Transverse colon (tissue), 4 donors: ENCODE measurements around the gene CPVL. TPM values are rescaled to one million over a fixed set of nuclear protein-coding genes. Genes with fewer than 3 reads are reported as not detected.
A peak's percentile ranks its signal among the peaks of the same experiment; 100 is the strongest.

Experiments used
- DNase-seq: peaks from one replicate; pipeline ENCODE4 v3.0.0-alpha.2; 2019
- H3K27ac ChIP-seq, 4 donors: fragments of 200-600 bp; sonication (generic); 2 replicates each; pipeline ENCODE4 v1.5.1; 2016 to 2018; ENCODE audit warnings: inconsistent platforms in 4 of 4
- H3K27me3 ChIP-seq: fragments of 200-600 bp; sonication (generic); 2 replicates; pipeline ENCODE4 v1.5.1; 2017; ENCODE audit warnings: inconsistent platforms
- H3K36me3 ChIP-seq, 4 donors: fragments of 200-600 bp; sonication (generic); 2 replicates each; pipeline ENCODE4 v1.5.1; 2017 to 2019; ENCODE audit warnings: inconsistent platforms in 4 of 4
- H3K4me1 ChIP-seq, 4 donors: fragments of 200-600 bp; sonication (generic); 2 replicates each; pipeline ENCODE4 v1.5.1; 2017 to 2020; ENCODE audit warnings: inconsistent platforms in 4 of 4
- H3K4me3 ChIP-seq, 4 donors: fragments of 200-600 bp; sonication (generic); 1 replicate in 1 of 4; 2 replicates in 3 of 4; pipeline versions ENCODE4 v1.5.1 to v1.6.1; 2017 to 2019; ENCODE audit warnings: inconsistent platforms in 4 of 4
- H3K9me3 ChIP-seq, 2 donors: fragments of 200-600 bp; sonication (generic); 2 replicates each; pipeline ENCODE4 v1.5.1; 2017 to 2019; ENCODE audit warnings: inconsistent platforms in 2 of 2
- EP300 ChIP-seq: sonication (generic); formaldehyde crosslinking; IDR thresholded peaks from one replicate; pipeline ENCODE4 v1.6.1; 2017; ENCODE audit warnings: antibody characterized with exemption, low read depth
- POLR2A ChIP-seq: fragments of 450-650 bp; IDR thresholded peaks from one replicate; pipeline ENCODE4 v1.6.1; 2016; ENCODE audit warnings: antibody characterized with exemption, mild to moderate bottlenecking, moderate library complexity
- POLR2AphosphoS5 ChIP-seq, 3 donors: sonication (generic); formaldehyde crosslinking; IDR thresholded peaks; one replicate each; pipeline ENCODE4 v1.6.1; 2016; ENCODE audit warnings: antibody characterized with exemption in 3 of 3
- WGBS, 2 donors: methylation state at CpG; one replicate each; pipeline ENCODE4 v1.1.5; 2018; ENCODE audit warnings: low coverage in 1 of 2; 5-methylcytosine and 5-hydroxymethylcytosine counted together
- in situ Hi-C, 4 donors: fragments of 200-750 bp; cut with MboI; loops; one replicate each; pipeline versions ENCODE4 v1.15.0 to v1.15.1; 2017; ENCODE audit warnings: low sequenced_read_pairs in 3 of 4, low pct_ligation_motif_present in 1 of 4, low pct_unique_long_range_greater_than_20kb in 1 of 4
- intact Hi-C: fragments of 100-400 bp; cut with DNase I; formaldehyde crosslinking; loops from one replicate; pipeline ENCODE4 v1.15.1; 2023; ENCODE audit warnings: low total_unique reads
- total RNA-seq, 4 donors: library from RNA; depleted of rRNA; stranded (reverse); fragments of >200 nt; gene quantifications; one replicate each; pipeline ENCODE4 v1.1.0, GENCODE V29; 2016
- TF ChIP-seq, protein P1 (sequence below), 5 experiments: fragments of 200-600 bp in 3 of 5; fragments of 450-650 bp in 2 of 5; sonication (generic) in 3 of 5; IDR thresholded peaks; 1 replicate in 2 of 5; 2 replicates in 3 of 5; pipeline ENCODE4 v1.5.1; 2016 to 2017; ENCODE audit warnings: antibody characterized with exemption in 5 of 5, inconsistent platforms in 3 of 5, mild to moderate bottlenecking in 2 of 5, moderate library complexity in 1 of 5

CPVL gene
- total RNA-seq, 4 donors from 2014 or later: 0.75 to 9.7 (median 4.8) TPM

DNA sequence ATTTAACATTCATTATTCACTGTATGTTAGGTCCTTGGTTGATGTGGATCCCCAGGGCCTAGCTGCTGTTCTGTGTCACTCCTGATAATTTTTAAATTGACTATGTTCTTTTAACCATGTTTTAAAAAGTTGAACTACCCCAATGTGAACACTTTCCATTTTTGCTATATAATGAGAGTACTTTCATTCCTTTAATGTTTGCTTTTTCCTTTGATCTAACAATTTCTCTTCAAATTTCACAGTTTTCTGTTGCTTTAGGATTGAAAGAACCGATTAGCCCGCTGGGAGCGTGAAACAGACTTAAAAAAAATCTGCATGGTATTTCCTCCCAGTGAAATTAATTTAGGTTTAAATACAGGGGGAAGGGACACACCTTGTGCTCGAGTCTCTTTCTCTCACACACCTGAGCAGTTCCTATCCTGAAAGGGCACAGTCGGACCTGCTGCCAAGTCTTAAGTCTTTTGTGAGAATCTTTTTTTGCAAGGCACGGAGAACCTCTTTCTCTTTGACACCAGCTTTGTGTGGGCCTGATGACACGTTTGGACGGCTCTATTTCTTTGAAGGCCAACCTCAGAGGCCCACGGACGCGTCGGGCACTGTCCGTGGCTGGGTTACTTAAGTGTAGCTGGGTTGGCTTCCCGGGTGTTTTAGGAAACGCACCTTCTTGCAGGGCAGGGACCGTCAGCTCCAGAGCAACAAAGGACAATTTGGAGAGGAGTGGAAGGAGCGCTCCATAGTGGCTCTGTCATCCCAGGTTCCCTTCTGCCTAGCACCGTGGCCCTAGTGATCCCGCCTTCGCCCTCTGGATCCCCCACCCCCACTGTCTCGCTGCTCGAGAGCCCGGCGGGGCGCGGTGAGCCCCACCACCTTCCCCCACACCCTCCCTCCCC lies 47.2 kb upstream of the CPVL start:
- peak overlapping the region in 3 of 4 donors; percentile 53 to 78 (median 72) for H3K4me3 ChIP-seq
- intact Hi-C loops: no loop called here
- no peaks in the 10 kb centered on the region for H3K9me3 ChIP-seq
- H3K27ac ChIP-seq: peak overlapping the region; percentile 59 to 77 (median 71)
- H3K36me3 ChIP-seq: no peaks in the 10 kb centered on the region
- peaks cover 15% of the 10 kb centered on the region for H3K27me3 ChIP-seq
- in situ Hi-C loops: loop anchor here (5.0 to 25.0 kb wide), 3 partner anchors 211 to 219 kb away; no protein-coding TSS in a partner anchor
- H3K4me1 ChIP-seq: peaks cover 0 to 33% (median 17%) of the 10 kb centered on the region in 4 donors
- TF ChIP-seq, protein P1, sequence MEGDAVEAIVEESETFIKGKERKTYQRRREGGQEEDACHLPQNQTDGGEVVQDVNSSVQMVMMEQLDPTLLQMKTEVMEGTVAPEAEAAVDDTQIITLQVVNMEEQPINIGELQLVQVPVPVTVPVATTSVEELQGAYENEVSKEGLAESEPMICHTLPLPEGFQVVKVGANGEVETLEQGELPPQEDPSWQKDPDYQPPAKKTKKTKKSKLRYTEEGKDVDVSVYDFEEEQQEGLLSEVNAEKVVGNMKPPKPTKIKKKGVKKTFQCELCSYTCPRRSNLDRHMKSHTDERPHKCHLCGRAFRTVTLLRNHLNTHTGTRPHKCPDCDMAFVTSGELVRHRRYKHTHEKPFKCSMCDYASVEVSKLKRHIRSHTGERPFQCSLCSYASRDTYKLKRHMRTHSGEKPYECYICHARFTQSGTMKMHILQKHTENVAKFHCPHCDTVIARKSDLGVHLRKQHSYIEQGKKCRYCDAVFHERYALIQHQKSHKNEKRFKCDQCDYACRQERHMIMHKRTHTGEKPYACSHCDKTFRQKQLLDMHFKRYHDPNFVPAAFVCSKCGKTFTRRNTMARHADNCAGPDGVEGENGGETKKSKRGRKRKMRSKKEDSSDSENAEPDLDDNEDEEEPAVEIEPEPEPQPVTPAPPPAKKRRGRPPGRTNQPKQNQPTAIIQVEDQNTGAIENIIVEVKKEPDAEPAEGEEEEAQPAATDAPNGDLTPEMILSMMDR (IDR thresholded peaks at IDR 0.05): no peak
- no peak for TF ChIP-seq POLR2A
- TF ChIP-seq EP300: no peak
- no peak for TF ChIP-seq POLR2AphosphoS5 (IDR thresholded peaks at IDR 0.05)
- WGBS, 2 donors: 59 to 67% methylated on average over 5 to 21 of the region's 26 CpGs
- no peak for DNase-seq

DNA sequence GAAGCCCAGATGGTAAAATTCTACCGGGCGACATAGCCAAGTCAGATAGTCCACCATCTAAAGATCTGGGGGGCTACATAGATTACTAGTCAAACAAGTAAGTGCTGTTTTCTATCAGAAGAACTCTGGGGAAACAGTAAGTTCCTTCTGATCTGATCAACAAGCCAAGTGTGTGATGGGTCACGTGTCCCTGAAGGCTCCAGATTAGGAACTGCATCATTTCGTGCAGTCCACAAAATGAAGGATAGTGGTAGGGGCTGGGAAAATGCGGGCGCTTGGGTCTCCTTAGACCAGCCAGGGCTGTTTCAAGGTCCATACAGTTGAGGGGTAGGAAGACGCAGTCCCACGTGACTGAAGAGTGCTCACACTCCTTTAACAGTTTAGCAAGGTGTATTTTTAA lies 46.5 kb upstream of the CPVL start:
- H3K9me3 ChIP-seq: no peaks in the 10 kb centered on the region
- no peaks in the 10 kb centered on the region for H3K36me3 ChIP-seq
- peaks cover 15% of the 10 kb centered on the region for H3K27me3 ChIP-seq
- intact Hi-C loops: no loop called here
- H3K27ac ChIP-seq: no peak overlapping the region
- H3K4me1 ChIP-seq: peaks cover 0 to 33% (median 17%) of the 10 kb centered on the region in 4 donors
- no peak overlapping the region for H3K4me3 ChIP-seq
- TF ChIP-seq, protein P1 (IDR thresholded peaks at IDR 0.05): no peak
- TF ChIP-seq POLR2A (no peak), EP300 (no peak), POLR2AphosphoS5 (IDR thresholded peaks at IDR 0.05) (no peak)
- WGBS, 2 donors: 92 to 93% methylated on average over 6 to 8 of the region's 8 CpGs
- DNase-seq: no peak
- in situ Hi-C loops: loop anchor here (5.0 to 25.0 kb wide), 3 partner anchors 212 to 219 kb away; no protein-coding TSS in a partner anchor

DNA sequence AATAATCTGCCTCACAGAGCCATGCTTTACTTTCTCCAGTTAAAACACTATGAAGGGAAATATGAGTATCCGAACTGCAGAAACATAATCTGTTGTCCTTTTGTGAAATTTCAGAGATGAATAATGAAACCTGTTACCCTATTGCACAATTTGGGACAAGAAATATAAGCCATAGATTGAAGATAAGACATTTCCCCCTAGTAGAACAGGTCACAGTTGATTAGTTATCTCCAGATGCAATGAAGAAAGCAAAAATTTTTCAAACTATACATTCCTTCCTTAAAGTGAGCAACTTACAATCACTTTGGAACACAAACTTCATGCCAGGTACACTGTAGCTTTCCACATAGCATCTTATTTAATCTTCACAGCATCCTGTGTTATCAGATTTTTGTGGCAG lies 46.0 kb upstream of the CPVL start:
- WGBS, 2 donors: 100% methylated on average over 1 of the region's 1 CpG
- H3K9me3 ChIP-seq: no peaks in the 10 kb centered on the region
- no peak overlapping the region for H3K27ac ChIP-seq
- TF ChIP-seq POLR2AphosphoS5 (IDR thresholded peaks at IDR 0.05) (no peak), EP300 (no peak), POLR2A (no peak)
- TF ChIP-seq, protein P1 (IDR thresholded peaks at IDR 0.05): no peak
- H3K4me3 ChIP-seq: no peak overlapping the region
- intact Hi-C loops (no loop called here), in situ Hi-C loops (loop anchor here (5.0 to 25.0 kb wide), 3 partner anchors 212 to 220 kb away; no protein-coding TSS in a partner anchor)
- peaks cover 0 to 33% (median 17%) of the 10 kb centered on the region in 4 donors for H3K4me1 ChIP-seq
- DNase-seq: no peak
- H3K27me3 ChIP-seq: peaks cover 15% of the 10 kb centered on the region
- no peaks in the 10 kb centered on the region for H3K36me3 ChIP-seq

DNA sequence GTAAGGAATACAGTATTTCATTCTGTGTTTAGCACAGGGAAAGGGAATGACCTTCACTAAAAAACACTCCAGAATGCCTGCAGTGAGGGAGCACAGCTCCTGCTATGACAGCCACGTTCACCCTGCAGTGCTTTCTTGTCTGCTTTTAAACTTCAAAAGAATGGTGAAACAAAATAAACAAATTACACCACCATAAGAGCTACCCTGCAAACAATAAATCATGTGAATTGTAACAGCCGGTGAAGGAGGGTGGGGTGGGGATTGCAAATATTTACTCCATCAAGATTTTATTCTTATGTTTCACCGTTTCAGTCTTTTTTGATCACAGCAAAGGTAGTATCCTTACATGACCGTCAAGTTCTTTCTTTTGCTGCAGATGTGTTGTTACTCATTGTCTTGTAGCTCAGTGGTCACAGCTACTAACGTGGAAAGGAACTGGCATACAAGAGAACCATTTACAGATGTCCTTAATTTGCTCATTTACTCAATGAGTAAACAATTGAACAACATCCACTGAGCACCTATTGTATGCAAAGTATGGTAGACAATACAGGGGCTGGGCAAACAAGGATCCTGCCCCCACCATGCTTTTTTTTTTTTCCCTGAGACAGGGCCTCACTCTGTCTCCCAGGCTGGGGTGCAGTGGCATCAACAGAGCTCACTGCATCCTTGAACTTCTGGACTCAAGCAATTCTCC lies 44.2 kb upstream of the CPVL start:
- H3K27ac ChIP-seq: peak overlapping the region in 2 of 4 donors; percentile 7 to 33
- TF ChIP-seq, protein P1 (IDR thresholded peaks at IDR 0.05): no peak
- TF ChIP-seq POLR2AphosphoS5 (IDR thresholded peaks at IDR 0.05) (no peak), EP300 (no peak), POLR2A (no peak)
- intact Hi-C loops: loop anchor here (2.0 kb wide), 1 partner anchor 216 kb away; no protein-coding TSS in a partner anchor
- DNase-seq: no peak
- no peak overlapping the region for H3K4me3 ChIP-seq
- WGBS, 2 donors: 37 to 80% methylated on average over 4 to 5 of the region's 5 CpGs
- peaks cover 0 to 21% (median 17%) of the 10 kb centered on the region in 4 donors for H3K4me1 ChIP-seq
- in situ Hi-C loops: loop anchor here (5.0 to 25.0 kb wide), 3 partner anchors 214 to 222 kb away; no protein-coding TSS in a partner anchor
- H3K36me3 ChIP-seq: no peaks in the 10 kb centered on the region
- no peaks in the 10 kb centered on the region for H3K9me3 ChIP-seq
- peaks cover 9% of the 10 kb centered on the region for H3K27me3 ChIP-seq
